ENCODE results near the gene ARMCX4.

- TF ChIP-seq ZNF202 (tag by site-specific recombination; IDR thresholded peaks at IDR 0.05; ENCODE audit: borderline replicate concordance), result no peak
- TF ChIP-seq ZNF776 (tag by site-specific recombination; IDR thresholded peaks at IDR 0.05; ENCODE audit: borderline replicate concordance), result no peak
- no peak for TF ChIP-seq ZNF548 (tag by site-specific recombination; IDR thresholded peaks at IDR 0.05)
- no peak for TF ChIP-seq ZNF239 (tag by site-specific recombination; IDR thresholded peaks at IDR 0.05)
- TF ChIP-seq ZNF768 (tag by site-specific recombination; IDR thresholded peaks at IDR 0.05), result no peak
These were observed 33.2 kb upstream of the ARMCX4 start for GRCh38 chrX:101452056-101452455.

Data from HEK293 (cell line).